GM12892 (cell line): Measurements from ENCODE around the gene CD8B2.
"Not testable (repeated sequence)": the region's sequence is repeated elsewhere in the genome, so short reads cannot be mapped to it uniquely, and the experiment has no call there.

ENCODE experiments used
- DNase-seq: peaks from one replicate; pipeline ENCODE4 v3.0.0; 2011; ENCODE audit not compliant: insufficient read length
- FAIRE-seq: peaks from 2 replicates; lab custom pipeline; 2011; peaks lifted over from hg19 to GRCh38; lab: Jason Lieb, UNC
- POLR2A ChIP-seq: IDR thresholded peaks from 2 replicates; pipeline ENCODE4 v1.6.1; 2011; ENCODE audit warnings: low read depth, low read length, control low read depth
- POLR2AphosphoS5 ChIP-seq: IDR thresholded peaks from 2 replicates; pipeline ENCODE4 v1.6.1; 2011; ENCODE audit warnings: low read depth, low read length, control low read depth
- TAF1 ChIP-seq: IDR thresholded peaks from 2 replicates; pipeline ENCODE4 v1.6.1; 2011; ENCODE audit warnings: low read depth, mild to moderate bottlenecking, control low read depth, low read length, borderline replicate concordance

CD8B2 gene

DNA sequence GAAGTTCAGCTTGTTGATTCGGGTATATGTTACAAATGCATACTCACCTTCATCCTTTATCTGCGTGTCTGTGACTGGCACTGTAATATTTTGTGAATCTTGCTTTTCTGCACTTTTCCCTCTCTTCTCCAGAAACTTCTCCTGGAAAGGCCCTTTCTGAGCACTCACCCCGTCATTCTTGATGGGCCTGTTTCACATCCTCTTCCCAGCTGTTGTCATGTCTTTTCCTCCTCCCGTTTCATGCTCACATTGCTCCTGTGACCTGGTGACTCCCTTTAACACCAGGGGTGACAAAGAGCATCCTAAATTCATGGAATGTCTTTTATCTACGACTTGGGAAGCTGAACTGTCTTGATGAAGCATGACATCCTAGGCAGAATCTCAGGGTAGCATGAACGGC, 65.8 kb downstream of the CD8B2 start:
- no peak for FAIRE-seq
- no peak for DNase-seq
- no peak for TF ChIP-seq POLR2A
- TF ChIP-seq POLR2AphosphoS5, result no peak
- no peak for TF ChIP-seq TAF1

DNA sequence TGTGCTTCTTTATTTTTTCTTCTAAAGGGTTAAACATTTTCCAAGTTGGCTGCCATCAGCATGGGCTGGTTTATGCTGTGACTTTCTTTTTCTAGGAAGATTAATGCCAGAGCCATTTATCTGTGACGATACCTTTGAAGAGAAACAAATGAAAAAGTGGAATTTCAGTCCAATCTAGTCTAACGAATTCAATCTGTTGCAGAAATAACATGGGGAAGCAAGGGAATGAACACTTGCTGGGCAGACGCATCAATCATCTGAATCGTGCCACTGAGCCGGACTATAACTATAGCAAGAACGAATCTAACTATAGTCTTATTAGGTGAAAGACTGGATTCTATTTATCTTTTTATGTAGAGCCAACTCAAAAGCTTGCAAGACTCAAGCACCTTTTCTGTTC, 66.2 kb downstream of the CD8B2 start:
- FAIRE-seq, result no peak

DNA sequence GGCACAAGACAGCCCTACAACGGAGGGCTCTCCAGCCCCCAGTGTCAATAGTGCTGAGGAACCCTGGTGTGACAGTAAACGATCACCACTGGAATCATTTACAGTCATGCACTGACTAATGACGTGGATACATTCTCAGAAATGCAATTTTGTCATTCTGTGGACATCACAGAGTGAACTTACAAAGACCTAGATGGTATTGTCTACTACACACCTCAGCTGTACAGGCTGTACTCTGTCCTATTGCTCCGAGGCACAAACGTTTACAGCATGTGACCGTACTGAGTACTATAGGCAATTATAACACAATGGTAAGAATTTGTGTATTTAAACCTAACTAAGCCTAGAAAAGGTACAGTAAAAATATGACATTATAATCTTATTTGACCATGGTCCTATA, 67.2 kb downstream of the CD8B2 start:
- DNase-seq, result no peak
- TF ChIP-seq POLR2AphosphoS5 (no peak), TAF1 (no peak), POLR2A (no peak)
- no peak for FAIRE-seq

More for the DNA sequence above, 66.2 kb downstream of the CD8B2 start:
- TF ChIP-seq POLR2AphosphoS5 (no peak), POLR2A (no peak), TAF1 (no peak)
- DNase-seq, result no peak

DNA sequence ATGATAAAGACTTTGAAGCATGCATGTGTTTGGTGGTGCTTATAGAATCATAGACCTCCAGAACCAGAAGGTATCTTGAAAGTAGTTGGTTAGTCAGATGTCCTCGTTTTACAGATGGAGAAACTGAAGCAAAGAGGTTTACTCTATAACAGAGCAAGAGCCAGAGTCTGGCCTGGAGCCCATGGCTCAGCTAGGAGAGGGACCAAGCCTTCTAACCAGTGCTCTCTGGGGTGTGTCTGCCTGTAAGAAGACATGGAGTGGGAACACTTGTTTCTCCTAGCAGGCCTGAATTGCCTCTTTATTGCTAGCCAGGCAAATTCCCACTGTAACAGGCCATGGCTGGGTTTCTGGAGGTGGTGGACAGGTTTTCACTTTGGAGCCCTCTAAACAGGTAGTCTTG, 67.9 kb downstream of the CD8B2 start:
- no peak for TF ChIP-seq POLR2AphosphoS5
- TF ChIP-seq POLR2A, result no peak
- TF ChIP-seq TAF1, result no peak
- FAIRE-seq, result no peak
- no peak for DNase-seq

GRCh38 chr2:106559786-106560185, 72.6 kb downstream of the CD8B2 start:
- not testable (repeated sequence) for DNase-seq, FAIRE-seq

DNA sequence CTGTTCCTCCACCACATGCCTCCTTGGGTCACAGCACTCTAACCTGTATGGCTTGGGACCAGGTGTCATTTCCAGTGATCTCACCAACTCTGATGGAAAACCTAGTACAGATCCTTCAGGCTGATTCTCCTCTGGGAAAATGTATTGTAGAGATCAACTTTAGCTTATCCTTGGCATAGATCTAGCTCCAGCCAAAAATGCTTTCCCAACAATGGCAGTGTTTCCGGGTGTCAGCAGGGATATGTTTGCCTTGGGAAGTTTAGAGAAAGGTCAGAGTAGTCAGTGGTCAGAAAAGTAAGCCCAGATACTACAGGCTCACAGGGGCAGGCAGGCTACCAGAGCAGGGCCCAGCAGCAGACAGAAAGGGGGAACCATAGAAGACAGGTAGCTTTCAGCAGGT, 73.6 kb downstream of the CD8B2 start:
- FAIRE-seq (no peak), DNase-seq (no peak)
- TF ChIP-seq TAF1, result no peak
- no peak for TF ChIP-seq POLR2A
- no peak for TF ChIP-seq POLR2AphosphoS5

- DNase-seq (no peak), FAIRE-seq (no peak)
- TF ChIP-seq TAF1, result no peak
- no peak for TF ChIP-seq POLR2AphosphoS5
- TF ChIP-seq POLR2A, result no peak
Observed at GRCh38 chr2:106561356-106561755, 74.2 kb downstream of the CD8B2 start.

- DNase-seq (no peak), FAIRE-seq (no peak)
- TF ChIP-seq TAF1 (no peak), POLR2A (no peak), POLR2AphosphoS5 (no peak)
Observed at GRCh38 chr2:106561803-106562202, 74.6 kb downstream of the CD8B2 start.

DNA sequence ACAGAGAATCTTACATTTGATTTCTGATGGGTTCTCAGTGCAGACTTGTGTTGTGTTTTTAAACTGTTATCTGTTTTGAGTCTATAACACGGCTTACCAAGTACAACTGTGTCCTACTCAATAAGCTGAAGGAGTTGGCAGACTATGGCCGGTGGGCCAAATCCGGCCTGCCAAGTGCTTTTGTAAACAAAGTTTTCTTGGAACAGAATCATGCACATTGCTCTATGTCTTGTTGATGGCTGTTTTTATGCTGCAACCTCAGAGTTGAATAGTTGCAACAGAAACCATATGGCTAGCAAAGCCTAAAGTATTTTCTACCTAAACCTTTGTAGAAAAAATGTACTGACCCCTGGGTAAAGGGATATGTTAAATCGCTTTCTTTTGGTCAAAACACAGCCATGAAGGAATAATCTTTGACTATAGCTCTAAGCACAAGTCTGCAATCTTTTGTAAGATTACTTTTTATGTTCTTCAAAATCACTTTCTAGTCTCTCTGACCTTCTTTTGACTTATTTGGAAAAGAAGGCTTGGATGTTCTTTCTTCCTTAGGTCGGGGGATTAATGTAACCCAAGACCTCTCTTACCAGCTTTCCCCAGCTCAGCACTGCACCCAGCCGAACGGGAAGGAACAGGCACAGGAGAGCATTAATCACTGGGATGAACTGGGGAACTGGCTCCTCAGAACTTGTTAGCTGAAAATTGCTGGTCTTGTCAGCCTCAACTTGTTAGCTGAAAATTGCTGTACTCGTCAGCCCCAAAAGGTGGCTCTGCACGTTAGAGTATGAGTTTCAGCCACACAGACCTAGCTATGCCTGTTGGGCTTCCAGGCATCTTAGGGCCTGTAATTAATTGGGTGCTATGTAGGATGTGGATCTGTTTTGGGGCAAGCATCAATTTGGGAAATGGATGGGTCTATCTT, 75.4 kb downstream of the CD8B2 start:
- DNase-seq, result no peak
- TF ChIP-seq POLR2A, result no peak
- FAIRE-seq, result no peak

GRCh38 chr2:106563195-106563594, 76.0 kb downstream of the CD8B2 start:
- FAIRE-seq, result no peak
- TF ChIP-seq TAF1 (no peak), POLR2AphosphoS5 (no peak), POLR2A (no peak)
- no peak for DNase-seq

GRCh38 chr2:106565599-106565998, 78.4 kb downstream of the CD8B2 start:
- no peak for TF ChIP-seq POLR2AphosphoS5
- TF ChIP-seq TAF1, result no peak
- TF ChIP-seq POLR2A, result no peak
- FAIRE-seq (no peak), DNase-seq (no peak)

GRCh38 chr2:106566050-106566449, 78.9 kb downstream of the CD8B2 start:
- DNase-seq, result no peak
- no peak for TF ChIP-seq POLR2AphosphoS5
- TF ChIP-seq TAF1, result no peak
- TF ChIP-seq POLR2A, result no peak
- FAIRE-seq, result no peak

GRCh38 chr2:106566484-106566883, 79.3 kb downstream of the CD8B2 start:
- not testable (repeated sequence) for DNase-seq, FAIRE-seq

- DNase-seq (no peak), FAIRE-seq (no peak)
- TF ChIP-seq POLR2A (no peak), POLR2AphosphoS5 (no peak), TAF1 (no peak)
Observed at GRCh38 chr2:106570316-106570715, 83.2 kb downstream of the CD8B2 start.
